CD4-positive, CD25-positive, alpha-beta regulatory T cell (primary cell): ENCODE results near the gene SLCO1A2. TPM values are rescaled to one million over a fixed set of nuclear protein-coding genes. Genes with fewer than 3 reads are reported as not detected.
"Not testable (repeated sequence)": the region's sequence is repeated elsewhere in the genome, so short reads cannot be mapped to it uniquely, and the experiment has no call there.

Experiments
- ATAC-seq, 2 donors: fragments of 150-1000 bp; cut with Tn5 transposase; one replicate each; pipeline ENCODE4 v1.10.0; 2021; ENCODE audit warnings: low read depth in 2 of 2, moderate number of reproducible peaks in 2 of 2, moderate library complexity in 1 of 2
- DNase-seq, 3 donors: peaks; one replicate each; pipeline versions ENCODE4 v3.0.0 to v3.0.0-alpha.2; 2012 to 2022; ENCODE audit warnings: mixed read lengths in 1 of 3
- H3K27ac ChIP-seq: one replicate; pipeline ENCODE4 v1.7.0; 2013; ENCODE audit warnings: mild to moderate bottlenecking, low read length; ENCODE audit not compliant: insufficient read depth, poor library complexity, severe bottlenecking
- H3K27me3 ChIP-seq: one replicate; pipeline ENCODE4 v1.7.0; 2013; ENCODE audit warnings: low read length; ENCODE audit not compliant: control insufficient read depth, insufficient read depth
- H3K36me3 ChIP-seq: one replicate; pipeline ENCODE4 v1.7.0; 2013; ENCODE audit warnings: mild to moderate bottlenecking, low read length, moderate library complexity; ENCODE audit not compliant: control insufficient read depth, insufficient read depth
- H3K4me1 ChIP-seq: 2 replicates; pipeline ENCODE4 v1.7.0; 2013; ENCODE audit warnings: mild to moderate bottlenecking, low read length; ENCODE audit not compliant: insufficient read depth, control insufficient read depth, poor library complexity, severe bottlenecking
- H3K4me3 ChIP-seq: one replicate; pipeline ENCODE4 v1.7.0; 2013; ENCODE audit warnings: low read depth, mild to moderate bottlenecking, low read length, moderate library complexity
- H3K9me3 ChIP-seq, 2 experiments: 1 replicate in 1 of 2; 2 replicates in 1 of 2; pipeline ENCODE4 v1.7.0; 2013; ENCODE audit warnings: low read length in 2 of 2, mild to moderate bottlenecking in 1 of 2, moderate library complexity in 1 of 2; ENCODE audit not compliant: control insufficient read depth in 2 of 2
- H3K27ac Mint-ChIP-seq, 3 donors: one replicate each; pipeline ENCODE4 v1.8.0; 2020 to 2022; ENCODE audit warnings: mild to moderate bottlenecking in 3 of 3, mixed read lengths in 3 of 3, moderate library complexity in 2 of 3
- H3K27me3 Mint-ChIP-seq: one replicate; pipeline ENCODE4 v1.8.0; 2022; ENCODE audit warnings: mild to moderate bottlenecking, mixed read lengths
- H3K36me3 Mint-ChIP-seq: one replicate; pipeline ENCODE4 v1.8.0; 2020; ENCODE audit warnings: mixed read lengths
- H3K4me1 Mint-ChIP-seq, 4 donors: one replicate each; pipeline ENCODE4 v1.8.0; 2020 to 2022; ENCODE audit warnings: mixed read lengths in 4 of 4, mild to moderate bottlenecking in 1 of 4
- H3K4me3 Mint-ChIP-seq, 4 donors: one replicate each; pipeline ENCODE4 v1.8.0; 2020 to 2022; ENCODE audit warnings: mild to moderate bottlenecking in 4 of 4, mixed read lengths in 4 of 4, moderate library complexity in 3 of 4
- H3K9me3 Mint-ChIP-seq, 7 donors: one replicate each; pipeline ENCODE4 v1.8.0; 2020 to 2022; ENCODE audit warnings: mixed read lengths in 7 of 7, mild to moderate bottlenecking in 3 of 7, moderate library complexity in 2 of 7
- polyA plus RNA-seq, 4 donors: library from polyadenylated mRNA; unstranded; fragments of 300-500 nt; fragmentation: Illumina TruSeq; gene quantifications; one replicate each; pipeline ENCODE4 v1.2.3, GENCODE V29; 2021
- total RNA-seq: library from RNA; stranded (reverse); gene quantifications from one replicate; pipeline ENCODE4 v1.2.3, GENCODE V29; 2022

Gene SLCO1A2
- total and polyA plus RNA-seq, 5 donors from 2014 or later, result not detected

- not testable (repeated sequence) for ATAC-seq
Observed at GRCh38 chr12:21360632-21361031, 25.9 kb upstream of the SLCO1A2 start.

GRCh38 chr12:21354641-21355040 lies 19.9 kb upstream of the SLCO1A2 start:
- peaks cover 0 to 2% (median 0%) of the 10 kb centered on the region in 4 donors for H3K4me1 Mint-ChIP-seq
- H3K9me3 Mint-ChIP-seq, result peaks cover 0 to 3% (median 0%) of the 10 kb centered on the region in 7 donors
- no peak overlapping the region for H3K4me3 ChIP-seq
- no peaks in the 10 kb centered on the region for H3K36me3 Mint-ChIP-seq
- H3K27ac ChIP-seq, result no peak overlapping the region
- peaks cover 18% of the 10 kb centered on the region for H3K27me3 Mint-ChIP-seq
- peaks cover 8% of the 10 kb centered on the region for H3K27me3 ChIP-seq
- no peak overlapping the region for H3K27ac Mint-ChIP-seq
- no peak overlapping the region for H3K4me3 Mint-ChIP-seq
- no peaks in the 10 kb centered on the region for H3K9me3 ChIP-seq
- ATAC-seq, result no peak
- H3K36me3 ChIP-seq, result no peaks in the 10 kb centered on the region
- DNase-seq, result no peak
- no peaks in the 10 kb centered on the region for H3K4me1 ChIP-seq

More at GRCh38 chr12:21360632-21361031, 25.9 kb upstream of the SLCO1A2 start:
- H3K4me1 Mint-ChIP-seq, DNase-seq, H3K36me3 ChIP-seq, H3K27ac ChIP-seq, H3K27ac Mint-ChIP-seq, H3K4me1 ChIP-seq, H3K27me3 ChIP-seq, H3K4me3 ChIP-seq, H3K9me3 Mint-ChIP-seq, H3K36me3 Mint-ChIP-seq, H3K27me3 Mint-ChIP-seq, H3K4me3 Mint-ChIP-seq, H3K9me3 ChIP-seq: not testable (repeated sequence)

GRCh38 chr12:21353948-21354347 lies 19.2 kb upstream of the SLCO1A2 start:
- Histone ChIP-seq H3K27ac (no peak overlapping the region), H3K27me3 (peaks cover 8% of the 10 kb centered on the region), H3K4me3 (no peak overlapping the region), H3K36me3 (no peaks in the 10 kb centered on the region), H3K9me3 (no peaks in the 10 kb centered on the region), H3K4me1 (no peaks in the 10 kb centered on the region)
- Mint-ChIP-seq H3K9me3 (peaks cover 0 to 4% (median 0%) of the 10 kb centered on the region in 7 donors), H3K27ac (no peak overlapping the region), H3K4me1 (peaks cover 0 to 2% (median 0%) of the 10 kb centered on the region in 4 donors), H3K4me3 (no peak overlapping the region), H3K36me3 (no peaks in the 10 kb centered on the region), H3K27me3 (peaks cover 19% of the 10 kb centered on the region)
- ATAC-seq (no peak), DNase-seq (no peak)

- no peak for DNase-seq
- H3K27me3 Mint-ChIP-seq, result peaks cover 22% of the 10 kb centered on the region
- no peaks in the 10 kb centered on the region for H3K36me3 ChIP-seq
- H3K27ac Mint-ChIP-seq, result no peak overlapping the region
- peaks cover 0 to 2% (median 0%) of the 10 kb centered on the region in 4 donors for H3K4me1 Mint-ChIP-seq
- no peaks in the 10 kb centered on the region for H3K9me3 ChIP-seq
- H3K4me3 Mint-ChIP-seq, result no peak overlapping the region
- H3K4me1 ChIP-seq, result no peaks in the 10 kb centered on the region
- ATAC-seq, result no peak
- no peaks in the 10 kb centered on the region for H3K36me3 Mint-ChIP-seq
- peaks cover 0 to 4% (median 0%) of the 10 kb centered on the region in 7 donors for H3K9me3 Mint-ChIP-seq
- no peak overlapping the region for H3K27ac ChIP-seq
- peaks cover 8% of the 10 kb centered on the region for H3K27me3 ChIP-seq
- no peak overlapping the region for H3K4me3 ChIP-seq
Observed at GRCh38 chr12:21353487-21353886, 18.8 kb upstream of the SLCO1A2 start.

GRCh38 chr12:21350975-21351374 lies 16.3 kb upstream of the SLCO1A2 start:
- H3K4me3 Mint-ChIP-seq, result no peak overlapping the region
- H3K27ac Mint-ChIP-seq, result no peak overlapping the region
- H3K4me1 Mint-ChIP-seq, result peaks cover 0 to 2% (median 0%) of the 10 kb centered on the region in 4 donors
- H3K27me3 Mint-ChIP-seq, result peaks cover 22% of the 10 kb centered on the region
- no peaks in the 10 kb centered on the region for H3K36me3 Mint-ChIP-seq
- Histone ChIP-seq H3K27ac (no peak overlapping the region), H3K4me3 (no peak overlapping the region), H3K4me1 (no peaks in the 10 kb centered on the region), H3K36me3 (no peaks in the 10 kb centered on the region), H3K27me3 (peaks cover 8% of the 10 kb centered on the region), H3K9me3 (no peaks in the 10 kb centered on the region)
- H3K9me3 Mint-ChIP-seq, result peaks cover 0 to 4% (median 0%) of the 10 kb centered on the region in 7 donors
- DNase-seq (no peak), ATAC-seq (no peak)

GRCh38 chr12:21346542-21347205 lies 12.0 kb upstream of the SLCO1A2 start:
- DNase-seq, result no peak
- no peak overlapping the region for H3K27ac ChIP-seq
- H3K9me3 ChIP-seq, result no peaks in the 10 kb centered on the region
- no peaks in the 10 kb centered on the region for H3K36me3 Mint-ChIP-seq
- no peaks in the 10 kb centered on the region for H3K4me1 ChIP-seq
- peaks cover 9% of the 10 kb centered on the region for H3K27me3 Mint-ChIP-seq
- H3K27me3 ChIP-seq, result peaks cover 5% of the 10 kb centered on the region
- no peak overlapping the region for H3K4me3 ChIP-seq
- H3K4me3 Mint-ChIP-seq, result no peak overlapping the region
- no peaks in the 10 kb centered on the region for H3K36me3 ChIP-seq
- ATAC-seq, result no peak
- H3K9me3 Mint-ChIP-seq, result peaks cover 0 to 4% (median 0%) of the 10 kb centered on the region in 7 donors
- no peak overlapping the region for H3K27ac Mint-ChIP-seq
- H3K4me1 Mint-ChIP-seq, result no peaks in the 10 kb centered on the region

GRCh38 chr12:21343636-21344035 lies 8.9 kb upstream of the SLCO1A2 start:
- H3K4me1 ChIP-seq, result no peaks in the 10 kb centered on the region
- H3K27me3 Mint-ChIP-seq, result peaks cover 12% of the 10 kb centered on the region
- DNase-seq (no peak), ATAC-seq (no peak)
- H3K36me3 Mint-ChIP-seq, result no peaks in the 10 kb centered on the region
- H3K4me1 Mint-ChIP-seq, result no peaks in the 10 kb centered on the region
- no peak overlapping the region for H3K27ac Mint-ChIP-seq
- H3K4me3 Mint-ChIP-seq, result no peak overlapping the region
- H3K4me3 ChIP-seq, result no peak overlapping the region
- no peaks in the 10 kb centered on the region for H3K9me3 ChIP-seq
- H3K27me3 ChIP-seq, result peaks cover 6% of the 10 kb centered on the region
- H3K9me3 Mint-ChIP-seq, result no peaks in the 10 kb centered on the region
- H3K36me3 ChIP-seq, result no peaks in the 10 kb centered on the region
- H3K27ac ChIP-seq, result no peak overlapping the region

GRCh38 chr12:21341769-21342168 lies 7.1 kb upstream of the SLCO1A2 start:
- no peaks in the 10 kb centered on the region for H3K9me3 ChIP-seq
- H3K27ac Mint-ChIP-seq, result no peak overlapping the region
- no peak overlapping the region for H3K4me3 ChIP-seq
- H3K4me3 Mint-ChIP-seq, result no peak overlapping the region
- no peak overlapping the region for H3K27ac ChIP-seq
- no peaks in the 10 kb centered on the region for H3K36me3 Mint-ChIP-seq
- no peaks in the 10 kb centered on the region for H3K36me3 ChIP-seq
- no peaks in the 10 kb centered on the region for H3K4me1 Mint-ChIP-seq
- peaks cover 10% of the 10 kb centered on the region for H3K27me3 Mint-ChIP-seq
- no peaks in the 10 kb centered on the region for H3K4me1 ChIP-seq
- DNase-seq (no peak), ATAC-seq (no peak)
- peaks cover 6% of the 10 kb centered on the region for H3K27me3 ChIP-seq
- H3K9me3 Mint-ChIP-seq, result no peaks in the 10 kb centered on the region
